ENCODE data around the gene POLK.
A peak's percentile ranks its signal among the peaks of the same experiment; 100 is the strongest.

Gene POLK

DNA sequence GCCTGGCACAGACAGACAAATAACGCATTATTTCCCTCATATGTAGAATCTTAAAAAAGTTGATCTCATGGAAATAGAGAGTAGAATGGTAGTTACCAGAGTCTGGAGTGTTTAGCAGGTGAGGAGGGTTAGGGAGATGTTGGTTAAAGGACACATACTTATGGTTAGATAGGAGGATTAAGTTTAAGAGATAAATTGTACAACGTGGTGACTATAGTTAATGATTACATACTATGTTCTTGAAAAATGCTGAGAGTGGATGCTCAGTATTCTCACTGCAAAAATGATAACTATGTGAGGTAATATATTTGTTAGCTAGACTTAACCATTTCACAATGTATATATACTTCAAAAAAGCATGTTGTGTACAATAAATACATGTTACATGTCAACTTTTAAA is 38.2 kb upstream of the POLK start:
- TF ChIP-seq EP300 (IDR thresholded peaks at IDR 0.05; ENCODE audit: borderline replicate concordance) = no peak
- no peak for TF ChIP-seq CEBPB (IDR thresholded peaks at IDR 0.05)

DNA sequence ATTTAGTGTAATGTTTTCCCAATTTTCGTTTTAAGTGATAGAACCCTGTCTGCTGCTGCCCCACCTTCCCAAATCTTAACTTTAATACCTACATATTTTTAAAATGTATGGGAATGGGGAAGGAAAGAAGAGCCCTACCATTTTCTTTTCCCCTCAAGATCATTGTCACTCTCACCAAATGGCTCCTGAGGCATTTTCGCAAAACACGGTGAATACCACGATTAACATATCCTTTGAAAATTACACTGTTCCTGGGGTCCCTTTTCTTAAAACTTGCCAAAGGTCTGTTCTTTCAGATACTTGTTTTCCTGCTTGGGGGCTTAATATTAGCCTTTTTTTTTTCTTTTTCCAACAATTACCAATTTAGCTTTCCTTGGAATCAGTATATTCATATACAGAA is 36.3 kb upstream of the POLK start:
- TF ChIP-seq TEAD4 (IDR thresholded peaks at IDR 0.05) = no peak
- TF ChIP-seq, protein P1, sequence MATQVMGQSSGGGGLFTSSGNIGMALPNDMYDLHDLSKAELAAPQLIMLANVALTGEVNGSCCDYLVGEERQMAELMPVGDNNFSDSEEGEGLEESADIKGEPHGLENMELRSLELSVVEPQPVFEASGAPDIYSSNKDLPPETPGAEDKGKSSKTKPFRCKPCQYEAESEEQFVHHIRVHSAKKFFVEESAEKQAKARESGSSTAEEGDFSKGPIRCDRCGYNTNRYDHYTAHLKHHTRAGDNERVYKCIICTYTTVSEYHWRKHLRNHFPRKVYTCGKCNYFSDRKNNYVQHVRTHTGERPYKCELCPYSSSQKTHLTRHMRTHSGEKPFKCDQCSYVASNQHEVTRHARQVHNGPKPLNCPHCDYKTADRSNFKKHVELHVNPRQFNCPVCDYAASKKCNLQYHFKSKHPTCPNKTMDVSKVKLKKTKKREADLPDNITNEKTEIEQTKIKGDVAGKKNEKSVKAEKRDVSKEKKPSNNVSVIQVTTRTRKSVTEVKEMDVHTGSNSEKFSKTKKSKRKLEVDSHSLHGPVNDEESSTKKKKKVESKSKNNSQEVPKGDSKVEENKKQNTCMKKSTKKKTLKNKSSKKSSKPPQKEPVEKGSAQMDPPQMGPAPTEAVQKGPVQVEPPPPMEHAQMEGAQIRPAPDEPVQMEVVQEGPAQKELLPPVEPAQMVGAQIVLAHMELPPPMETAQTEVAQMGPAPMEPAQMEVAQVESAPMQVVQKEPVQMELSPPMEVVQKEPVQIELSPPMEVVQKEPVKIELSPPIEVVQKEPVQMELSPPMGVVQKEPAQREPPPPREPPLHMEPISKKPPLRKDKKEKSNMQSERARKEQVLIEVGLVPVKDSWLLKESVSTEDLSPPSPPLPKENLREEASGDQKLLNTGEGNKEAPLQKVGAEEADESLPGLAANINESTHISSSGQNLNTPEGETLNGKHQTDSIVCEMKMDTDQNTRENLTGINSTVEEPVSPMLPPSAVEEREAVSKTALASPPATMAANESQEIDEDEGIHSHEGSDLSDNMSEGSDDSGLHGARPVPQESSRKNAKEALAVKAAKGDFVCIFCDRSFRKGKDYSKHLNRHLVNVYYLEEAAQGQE (IDR thresholded peaks at IDR 0.05; ENCODE audit: low read depth) = no peak
- TF ChIP-seq TCF12 (IDR thresholded peaks at IDR 0.05; ENCODE audit: low read depth) = no peak
- TF ChIP-seq YY1 (IDR thresholded peaks at IDR 0.05; ENCODE audit: low read depth) = no peak
- no peak for TF ChIP-seq TAF1 (IDR thresholded peaks at IDR 0.05; ENCODE audit: low read depth)
- TF ChIP-seq NFIC (IDR thresholded peaks at IDR 0.05) = no peak
- TF ChIP-seq, protein P2, sequence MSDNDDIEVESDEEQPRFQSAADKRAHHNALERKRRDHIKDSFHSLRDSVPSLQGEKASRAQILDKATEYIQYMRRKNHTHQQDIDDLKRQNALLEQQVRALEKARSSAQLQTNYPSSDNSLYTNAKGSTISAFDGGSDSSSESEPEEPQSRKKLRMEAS (IDR thresholded peaks at IDR 0.05) = no peak
- no peak for TF ChIP-seq RAD21 (IDR thresholded peaks at IDR 0.05; ENCODE audit: low read depth)
- no peak for TF ChIP-seq EGR1 (IDR thresholded peaks at IDR 0.05)

DNA sequence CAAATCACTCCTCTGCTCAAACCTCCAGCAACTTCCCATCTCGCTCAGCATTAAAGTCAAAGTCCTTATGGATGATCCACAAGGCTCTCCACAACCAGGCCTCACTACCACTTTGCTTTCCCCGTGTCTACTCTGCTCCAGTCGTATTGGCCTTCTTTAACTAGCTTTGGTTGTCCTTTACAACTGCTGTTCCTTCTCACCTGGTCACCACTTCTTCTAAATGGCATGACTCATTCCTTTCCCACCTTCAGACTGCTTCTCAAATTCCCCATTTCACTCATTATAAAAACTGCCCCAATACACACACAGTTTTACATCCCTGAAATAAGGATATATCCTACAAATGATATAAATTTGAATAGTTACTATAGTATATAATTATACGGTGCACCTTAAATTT is 30.7 kb upstream of the POLK start:
- TF ChIP-seq TEAD4 (IDR thresholded peaks at IDR 0.05) (no peak), ZBTB7A (IDR thresholded peaks at IDR 0.05; ENCODE audit: low read depth) (no peak), EGR1 (IDR thresholded peaks at IDR 0.05) (no peak), TCF12 (IDR thresholded peaks at IDR 0.05; ENCODE audit: low read depth) (no peak), FOXM1 (IDR thresholded peaks at IDR 0.05; ENCODE audit: borderline replicate concordance, low read depth) (no peak), NFIC (IDR thresholded peaks at IDR 0.05) (no peak), RAD21 (IDR thresholded peaks at IDR 0.05; ENCODE audit: low read depth) (no peak), TAF1 (IDR thresholded peaks at IDR 0.05; ENCODE audit: low read depth) (no peak)
- TF ChIP-seq, protein P2 (IDR thresholded peaks at IDR 0.05) = no peak
- TF ChIP-seq, protein P1 (IDR thresholded peaks at IDR 0.05; ENCODE audit: low read depth) = no peak
- TF ChIP-seq, protein P3, sequence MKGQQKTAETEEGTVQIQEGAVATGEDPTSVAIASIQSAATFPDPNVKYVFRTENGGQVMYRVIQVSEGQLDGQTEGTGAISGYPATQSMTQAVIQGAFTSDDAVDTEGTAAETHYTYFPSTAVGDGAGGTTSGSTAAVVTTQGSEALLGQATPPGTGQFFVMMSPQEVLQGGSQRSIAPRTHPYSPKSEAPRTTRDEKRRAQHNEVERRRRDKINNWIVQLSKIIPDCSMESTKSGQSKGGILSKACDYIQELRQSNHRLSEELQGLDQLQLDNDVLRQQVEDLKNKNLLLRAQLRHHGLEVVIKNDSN (IDR thresholded peaks at IDR 0.05) = no peak

DNA sequence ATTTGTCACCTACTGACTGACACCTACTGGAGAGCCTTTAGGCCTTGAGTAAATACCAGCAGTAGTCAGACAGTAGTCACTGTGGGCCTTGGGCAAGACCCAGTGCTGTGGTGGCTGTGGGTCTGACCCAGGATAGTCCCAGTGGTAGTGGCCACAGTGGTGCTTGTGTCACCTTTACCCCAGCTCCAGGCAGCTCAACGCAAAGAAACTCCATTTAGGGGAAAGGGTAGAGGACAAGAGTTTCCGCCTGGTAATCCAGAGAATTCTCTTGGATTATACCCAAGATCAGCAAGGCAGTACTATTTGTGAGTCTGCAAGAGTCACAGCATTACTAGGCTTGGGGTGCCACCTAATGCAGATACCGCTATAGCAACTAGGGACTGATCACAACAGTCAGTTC is 29.2 kb upstream of the POLK start:
- TF ChIP-seq TCF12 (IDR thresholded peaks at IDR 0.05; ENCODE audit: low read depth) (no peak), CREB1 (IDR thresholded peaks at IDR 0.05; ENCODE audit: low read depth) (no peak), EP300 (IDR thresholded peaks at IDR 0.05; ENCODE audit: borderline replicate concordance) (no peak), RAD21 (IDR thresholded peaks at IDR 0.05; ENCODE audit: low read depth) (peak; percentile 18; the same call in 1 of the 2 replicates), TAF1 (IDR thresholded peaks at IDR 0.05; ENCODE audit: low read depth) (no peak), YY1 (IDR thresholded peaks at IDR 0.05; ENCODE audit: low read depth) (no peak), ZBTB7A (IDR thresholded peaks at IDR 0.05; ENCODE audit: low read depth) (no peak), TEAD4 (IDR thresholded peaks at IDR 0.05) (no peak)

DNA sequence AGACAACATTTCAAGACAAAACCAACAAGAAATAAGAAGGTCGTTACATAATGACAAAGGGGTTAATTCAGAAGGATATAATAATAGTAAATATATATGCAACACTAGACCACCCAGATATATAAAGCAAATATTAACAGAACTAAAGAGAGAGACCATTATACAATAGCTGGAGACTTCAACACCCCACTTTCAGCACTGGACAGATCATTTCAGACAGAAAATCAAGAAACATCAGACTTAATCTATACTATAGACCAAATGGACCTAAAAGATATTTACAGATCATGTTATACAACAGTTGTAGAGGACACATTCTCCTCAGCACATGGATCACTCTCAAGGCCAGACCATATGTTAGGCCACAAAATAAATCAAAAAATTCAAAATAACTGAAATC is 27.1 kb upstream of the POLK start:
- no peak for TF ChIP-seq RAD21 (IDR thresholded peaks at IDR 0.05; ENCODE audit: low read depth)
- TF ChIP-seq, protein P2 (IDR thresholded peaks at IDR 0.05) = no peak
- TF ChIP-seq, protein P1 (IDR thresholded peaks at IDR 0.05; ENCODE audit: low read depth) = peak; percentile 77

DNA sequence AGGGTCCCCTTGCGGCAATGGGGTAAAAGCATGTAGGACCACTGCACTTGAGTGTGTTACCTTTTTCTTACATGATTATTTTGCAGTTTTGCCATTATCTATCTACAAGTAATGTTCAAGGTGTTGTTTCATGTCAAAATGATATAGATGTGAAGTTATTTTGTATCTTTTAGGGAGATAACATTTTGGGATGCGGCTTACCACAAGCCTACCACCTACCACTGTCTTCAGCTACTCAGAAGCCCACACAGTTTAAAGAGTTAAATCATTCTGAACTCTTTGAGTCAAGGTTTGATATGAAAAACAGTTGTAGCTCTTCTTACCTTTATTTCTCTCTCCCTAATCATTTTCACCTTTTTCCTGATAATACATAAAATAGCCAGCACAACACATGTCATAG is 20.1 kb upstream of the POLK start:
- TF ChIP-seq EP300 (IDR thresholded peaks at IDR 0.05; ENCODE audit: borderline replicate concordance) (no peak), CREB1 (IDR thresholded peaks at IDR 0.05; ENCODE audit: low read depth) (no peak), FOXM1 (IDR thresholded peaks at IDR 0.05; ENCODE audit: borderline replicate concordance, low read depth) (no peak), EGR1 (IDR thresholded peaks at IDR 0.05) (no peak), RAD21 (IDR thresholded peaks at IDR 0.05; ENCODE audit: low read depth) (no peak), TAF1 (IDR thresholded peaks at IDR 0.05; ENCODE audit: low read depth) (no peak), NFIC (IDR thresholded peaks at IDR 0.05) (no peak), TEAD4 (IDR thresholded peaks at IDR 0.05) (no peak)
- TF ChIP-seq, protein P3 (IDR thresholded peaks at IDR 0.05) = no peak
- TF ChIP-seq, protein P1 (IDR thresholded peaks at IDR 0.05; ENCODE audit: low read depth) = no peak
